Measurements from ENCODE around the gene INPP5A. TPM values are rescaled to one million over a fixed set of nuclear protein-coding genes. Genes with fewer than 3 reads are reported as not detected.

Gene INPP5A
- total and polyA plus RNA-seq, 2 experiments from 2014 or later: 41.2 to 53.6 TPM

DNA sequence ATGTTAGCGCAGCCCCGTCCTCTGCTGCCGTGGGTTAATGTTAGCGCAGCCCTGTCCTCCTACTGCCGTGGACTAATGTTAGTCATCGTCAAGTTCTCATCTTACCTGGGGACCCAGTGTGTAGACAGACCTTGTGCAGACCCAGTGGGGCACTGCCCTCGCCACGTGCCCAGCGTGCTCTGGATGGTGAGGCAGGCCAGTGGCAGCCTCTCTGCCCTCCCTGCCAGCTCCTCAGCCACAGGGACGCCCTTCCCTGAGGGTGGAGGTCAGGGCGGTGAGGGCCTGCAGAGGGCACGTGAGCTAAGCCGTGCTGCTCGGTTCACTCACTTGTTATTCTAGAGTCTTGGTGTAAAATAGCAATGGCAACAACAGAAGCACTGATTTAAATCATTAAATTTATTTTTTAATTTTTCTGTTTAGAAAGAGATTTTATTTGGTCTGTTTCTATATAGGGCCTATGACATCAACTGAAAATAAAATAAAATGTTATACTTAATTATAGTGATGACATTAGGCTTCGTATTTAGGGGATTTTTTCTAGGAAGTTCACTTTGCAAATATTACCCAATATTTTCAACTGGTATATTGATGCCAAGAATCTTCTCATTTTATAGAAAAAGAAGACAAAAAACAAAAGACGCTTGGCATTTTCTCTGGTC, 199.9 kb downstream of the INPP5A start:
- no peak for TF ChIP-seq EZH2phosphoT487 (IDR thresholded peaks at IDR 0.05; ENCODE audit: low read depth, severe bottlenecking, unreplicated experiment)
- no peak for TF ChIP-seq EZH2 (IDR thresholded peaks at IDR 0.05; ENCODE audit: borderline replicate concordance)
- TF ChIP-seq, protein P1, sequence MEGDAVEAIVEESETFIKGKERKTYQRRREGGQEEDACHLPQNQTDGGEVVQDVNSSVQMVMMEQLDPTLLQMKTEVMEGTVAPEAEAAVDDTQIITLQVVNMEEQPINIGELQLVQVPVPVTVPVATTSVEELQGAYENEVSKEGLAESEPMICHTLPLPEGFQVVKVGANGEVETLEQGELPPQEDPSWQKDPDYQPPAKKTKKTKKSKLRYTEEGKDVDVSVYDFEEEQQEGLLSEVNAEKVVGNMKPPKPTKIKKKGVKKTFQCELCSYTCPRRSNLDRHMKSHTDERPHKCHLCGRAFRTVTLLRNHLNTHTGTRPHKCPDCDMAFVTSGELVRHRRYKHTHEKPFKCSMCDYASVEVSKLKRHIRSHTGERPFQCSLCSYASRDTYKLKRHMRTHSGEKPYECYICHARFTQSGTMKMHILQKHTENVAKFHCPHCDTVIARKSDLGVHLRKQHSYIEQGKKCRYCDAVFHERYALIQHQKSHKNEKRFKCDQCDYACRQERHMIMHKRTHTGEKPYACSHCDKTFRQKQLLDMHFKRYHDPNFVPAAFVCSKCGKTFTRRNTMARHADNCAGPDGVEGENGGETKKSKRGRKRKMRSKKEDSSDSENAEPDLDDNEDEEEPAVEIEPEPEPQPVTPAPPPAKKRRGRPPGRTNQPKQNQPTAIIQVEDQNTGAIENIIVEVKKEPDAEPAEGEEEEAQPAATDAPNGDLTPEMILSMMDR (IDR thresholded peaks at IDR 0.05; ENCODE audit: poor library complexity): no peak
- Histone ChIP-seq H3K27ac (no peak overlapping the region), H3K4me3 (no peak overlapping the region), H2AFZ (no peak overlapping the region), H3K79me2 (no peaks in the 10 kb centered on the region), H3K36me3 (replicated peaks; ENCODE audit: insufficient read depth, low read depth) (no peaks in the 10 kb centered on the region), H3K4me2 (no peak overlapping the region), H3K9me2 (replicated peaks; ENCODE audit: insufficient read depth) (no peaks in the 10 kb centered on the region), H3K4me1 (ENCODE audit: insufficient read depth) (no peaks in the 10 kb centered on the region), H3K27me3 (no peaks in the 10 kb centered on the region), H4K20me1 (ENCODE audit: insufficient read depth, poor library complexity, severe bottlenecking) (no peaks in the 10 kb centered on the region), H3K9me3 (ENCODE audit: low read depth) (no peaks in the 10 kb centered on the region)
- DNase-seq (ENCODE audit: low spot score): no peak
- WGBS (ENCODE audit: low lambda C conversion rate, missing lambda C conversion rate): 96% methylated on average over 16 of the region's 16 CpGs

DNA sequence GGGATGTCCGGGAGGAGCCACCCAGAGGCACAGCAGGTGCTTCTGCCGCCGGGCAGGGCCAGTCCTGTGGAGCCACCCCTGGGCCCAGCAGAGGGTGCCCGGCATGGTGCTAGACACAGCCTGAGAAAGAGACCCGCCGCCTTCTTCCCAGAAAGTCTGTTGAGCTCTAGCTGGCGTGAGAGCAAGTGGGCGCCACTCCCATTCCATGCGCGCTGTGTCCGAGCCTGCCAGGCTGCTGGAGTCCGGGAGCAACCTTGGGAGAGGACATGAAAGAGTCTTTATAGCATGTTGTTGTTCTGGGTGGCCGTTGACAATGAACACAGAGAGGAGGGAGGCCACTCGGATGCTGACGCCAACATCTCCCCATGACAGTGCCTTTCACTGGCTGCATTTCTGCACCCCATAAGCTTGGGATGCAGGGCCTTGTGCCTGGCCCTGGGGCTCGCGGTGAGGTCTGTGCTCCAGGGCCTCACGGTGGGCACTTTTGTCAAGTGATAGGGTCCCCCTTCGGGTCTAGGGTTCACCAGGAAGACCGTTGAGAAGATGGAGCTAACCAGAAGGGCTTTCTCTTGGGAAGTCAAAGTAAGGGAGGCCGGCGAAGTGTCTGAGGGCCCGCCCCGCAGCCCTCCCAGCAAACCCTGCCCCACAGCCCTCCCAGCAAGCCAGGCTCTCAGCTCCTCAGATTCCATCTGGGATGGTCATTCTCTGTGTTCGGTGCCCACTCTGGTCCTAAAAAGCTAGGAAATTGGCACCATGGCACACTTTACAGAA, 201.1 kb downstream of the INPP5A start:
- H3K36me3 ChIP-seq (replicated peaks; ENCODE audit: insufficient read depth, low read depth): no peaks in the 10 kb centered on the region
- 97% methylated on average over 23 of the region's 25 CpGs for WGBS (ENCODE audit: low lambda C conversion rate, missing lambda C conversion rate)
- no peak overlapping the region for H3K4me2 ChIP-seq
- no peaks in the 10 kb centered on the region for H3K9me3 ChIP-seq (ENCODE audit: low read depth)
- no peak overlapping the region for H2AFZ ChIP-seq
- H3K27me3 ChIP-seq: no peaks in the 10 kb centered on the region
- H4K20me1 ChIP-seq (ENCODE audit: insufficient read depth, poor library complexity, severe bottlenecking): no peaks in the 10 kb centered on the region
- no peaks in the 10 kb centered on the region for H3K79me2 ChIP-seq
- TF ChIP-seq, protein P1 (IDR thresholded peaks at IDR 0.05; ENCODE audit: poor library complexity): no peak
- TF ChIP-seq EZH2phosphoT487 (IDR thresholded peaks at IDR 0.05; ENCODE audit: low read depth, severe bottlenecking, unreplicated experiment) (no peak), EZH2 (IDR thresholded peaks at IDR 0.05; ENCODE audit: borderline replicate concordance) (no peak)
- H3K4me3 ChIP-seq: no peak overlapping the region
- no peaks in the 10 kb centered on the region for H3K4me1 ChIP-seq (ENCODE audit: insufficient read depth)
- no peak for DNase-seq (ENCODE audit: low spot score)
- no peak overlapping the region for H3K27ac ChIP-seq
- H3K9me2 ChIP-seq (replicated peaks; ENCODE audit: insufficient read depth): no peaks in the 10 kb centered on the region

DNA sequence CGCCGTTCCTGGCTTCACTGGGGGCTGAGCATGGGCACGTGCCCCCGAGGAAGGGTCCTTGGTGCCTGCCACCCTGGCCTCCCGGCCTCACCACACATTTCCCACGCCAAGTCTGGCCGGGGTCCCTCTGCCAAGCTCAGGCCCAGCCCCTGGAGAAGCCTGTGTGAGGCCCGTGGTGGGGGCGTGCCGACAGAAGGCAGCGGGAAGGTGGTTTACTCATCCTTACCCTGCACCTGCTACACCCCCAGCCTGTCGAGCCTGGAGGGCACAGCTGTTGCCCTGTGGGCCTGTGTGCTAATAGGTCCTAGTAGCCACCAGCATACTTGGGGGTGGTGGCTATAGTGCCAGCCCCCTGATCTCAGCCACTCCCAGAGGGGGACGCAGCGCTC, 201.6 kb downstream of the INPP5A start:
- no peak overlapping the region for H2AFZ ChIP-seq
- WGBS (ENCODE audit: low lambda C conversion rate, missing lambda C conversion rate): 97% methylated on average over 14 of the region's 14 CpGs
- H3K4me1 ChIP-seq (ENCODE audit: insufficient read depth): no peaks in the 10 kb centered on the region
- no peaks in the 10 kb centered on the region for H3K36me3 ChIP-seq (replicated peaks; ENCODE audit: insufficient read depth, low read depth)
- DNase-seq (ENCODE audit: low spot score): no peak
- no peaks in the 10 kb centered on the region for H3K79me2 ChIP-seq
- H3K4me3 ChIP-seq: no peak overlapping the region
- H3K9me2 ChIP-seq (replicated peaks; ENCODE audit: insufficient read depth): no peaks in the 10 kb centered on the region
- no peak overlapping the region for H3K27ac ChIP-seq
- TF ChIP-seq, protein P1 (IDR thresholded peaks at IDR 0.05; ENCODE audit: poor library complexity): no peak
- TF ChIP-seq EZH2phosphoT487 (IDR thresholded peaks at IDR 0.05; ENCODE audit: low read depth, severe bottlenecking, unreplicated experiment): no peak
- no peak for TF ChIP-seq EZH2 (IDR thresholded peaks at IDR 0.05; ENCODE audit: borderline replicate concordance)
- no peak overlapping the region for H3K4me2 ChIP-seq
- H3K9me3 ChIP-seq (ENCODE audit: low read depth): no peaks in the 10 kb centered on the region
- H4K20me1 ChIP-seq (ENCODE audit: insufficient read depth, poor library complexity, severe bottlenecking): no peaks in the 10 kb centered on the region
- no peaks in the 10 kb centered on the region for H3K27me3 ChIP-seq
